Central memory CD8-positive, alpha-beta T cell (primary cell): Measurements from ENCODE around the gene CHST14.

Source experiments
- ATAC-seq: fragments of 150-1000 bp; cut with Tn5 transposase; replicated peaks from 2 replicates; pipeline ENCODE4 v1.10.0; 2022; ENCODE audit warnings: mild to moderate bottlenecking, moderate FRiP score, moderate number of reproducible peaks; ENCODE audit not compliant: poor library complexity, severe bottlenecking; ENCODE audit errors: extremely low read depth
- DNase-seq, 2 donors: peaks; one replicate each; pipeline ENCODE4 v3.0.0; 2021; ENCODE audit warnings: low spot score in 2 of 2
- H3K27ac Mint-ChIP-seq: one replicate; pipeline ENCODE4 v1.8.0; 2022; ENCODE audit warnings: low read depth, mild to moderate bottlenecking, moderate library complexity, mixed read lengths
- H3K27me3 Mint-ChIP-seq: one replicate; pipeline ENCODE4 v1.8.0; 2022; ENCODE audit warnings: mixed read lengths
- H3K36me3 Mint-ChIP-seq: one replicate; pipeline ENCODE4 v1.8.0; 2022; ENCODE audit warnings: mild to moderate bottlenecking, moderate library complexity, mixed read lengths; ENCODE audit not compliant: insufficient read depth
- H3K4me1 Mint-ChIP-seq: one replicate; pipeline ENCODE4 v1.8.0; 2022; ENCODE audit warnings: mixed read lengths
- H3K4me3 Mint-ChIP-seq: one replicate; pipeline ENCODE4 v1.8.0; 2022; ENCODE audit warnings: mild to moderate bottlenecking, moderate library complexity, mixed read lengths
- H3K9me3 Mint-ChIP-seq: one replicate; pipeline ENCODE4 v1.8.0; 2022; ENCODE audit warnings: mixed read lengths

The CHST14 gene

DNA sequence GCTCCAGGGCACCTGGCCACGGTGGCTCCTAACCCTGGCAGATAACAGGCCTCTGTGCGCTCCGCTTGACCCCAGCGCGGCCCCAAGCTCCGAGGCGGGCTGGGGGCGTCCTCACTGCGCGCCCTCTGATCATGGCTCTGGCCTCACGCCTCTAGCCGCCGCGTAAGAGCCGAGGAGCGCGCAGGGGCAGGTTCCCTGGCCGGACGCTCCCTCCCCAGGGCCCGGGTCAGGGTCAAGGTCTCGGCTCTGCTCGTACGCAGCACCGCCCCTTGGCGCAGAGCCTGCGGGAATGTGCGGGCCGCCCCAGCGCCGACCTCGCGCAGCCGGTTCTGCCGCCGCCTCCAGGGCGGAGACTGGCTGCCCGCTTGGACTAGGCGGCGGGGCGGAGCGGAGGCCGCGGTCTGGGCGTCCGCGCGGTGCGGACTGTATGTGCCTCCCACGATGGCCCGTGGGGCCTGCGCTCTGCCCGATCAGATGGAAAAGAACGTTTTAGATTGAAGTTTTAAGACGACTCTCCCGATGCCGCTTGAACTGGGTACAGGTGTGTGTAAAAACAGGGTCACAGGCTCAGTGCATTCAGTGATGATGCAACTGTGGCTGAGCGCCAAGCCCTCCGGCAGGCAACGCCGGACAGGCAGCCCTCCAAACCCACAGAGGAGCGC, 40.8 kb downstream of the CHST14 start:
- Mint-ChIP-seq H3K27ac (no peak overlapping the region), H3K27me3 (peaks cover 67% of the 10 kb centered on the region), H3K36me3 (no peaks in the 10 kb centered on the region), H3K4me1 (no peaks in the 10 kb centered on the region), H3K9me3 (no peaks in the 10 kb centered on the region), H3K4me3 (peak overlapping the region; percentile 53)
- ATAC-seq (no peak), DNase-seq (no peak)

- Mint-ChIP-seq H3K27ac (no peak overlapping the region), H3K27me3 (peaks cover 59% of the 10 kb centered on the region), H3K36me3 (no peaks in the 10 kb centered on the region), H3K4me1 (no peaks in the 10 kb centered on the region), H3K9me3 (no peaks in the 10 kb centered on the region), H3K4me3 (peak overlapping the region; percentile 53)
- DNase-seq, result no peak
- no peak for ATAC-seq
These were observed 41.7 kb downstream of the CHST14 start for GRCh38 chr15:40512440-40512839.

GRCh38 chr15:40513609-40514008, 42.8 kb downstream of the CHST14 start:
- ATAC-seq (no peak), DNase-seq (no peak)
- Mint-ChIP-seq H3K36me3 (no peaks in the 10 kb centered on the region), H3K4me3 (no peak overlapping the region), H3K27me3 (peaks cover 47% of the 10 kb centered on the region), H3K4me1 (no peaks in the 10 kb centered on the region), H3K27ac (no peak overlapping the region), H3K9me3 (no peaks in the 10 kb centered on the region)

DNA sequence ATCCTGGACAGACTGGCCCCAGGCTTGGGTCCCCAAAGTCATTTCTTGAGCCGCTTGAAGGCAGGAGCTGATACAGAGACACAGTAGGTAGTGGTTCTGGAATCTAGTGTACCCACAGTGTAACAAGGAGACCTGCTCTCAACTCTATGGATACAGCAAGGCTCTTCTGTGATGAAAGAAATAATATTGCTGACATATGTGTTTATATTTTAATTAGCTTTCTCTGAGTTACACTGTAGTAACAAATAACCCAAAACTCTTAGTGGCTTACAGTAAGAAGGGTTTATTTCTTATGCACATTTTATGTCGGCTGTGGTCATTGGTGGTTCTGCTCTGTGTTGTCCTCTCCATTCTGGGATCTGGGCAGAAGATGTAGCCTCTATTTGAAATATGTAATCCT, 45.5 kb downstream of the CHST14 start:
- H3K36me3 Mint-ChIP-seq, result no peaks in the 10 kb centered on the region
- H3K27me3 Mint-ChIP-seq, result peaks cover 28% of the 10 kb centered on the region
- peaks cover 4% of the 10 kb centered on the region for H3K4me1 Mint-ChIP-seq
- ATAC-seq (no peak), DNase-seq (no peak)
- no peaks in the 10 kb centered on the region for H3K9me3 Mint-ChIP-seq
- H3K27ac Mint-ChIP-seq, result no peak overlapping the region
- H3K4me3 Mint-ChIP-seq, result no peak overlapping the region
